GM10266 (cell line): Measurements from ENCODE around the gene CDK5R1.

Experiments used
- DNase-seq: peaks from one replicate; pipeline ENCODE4 v3.0.0; 2012; ENCODE audit errors: extremely low spot score
- TF ChIP-seq, protein P1 (sequence below): IDR thresholded peaks from 2 replicates; pipeline ENCODE4 v1.5.1; 2012; ENCODE audit warnings: mild to moderate bottlenecking, low read depth; ENCODE audit not compliant: control insufficient read depth, insufficient read depth; ENCODE audit errors: missing control alignments

The CDK5R1 gene

GRCh38 chr17:32536736-32537643, 50.2 kb downstream of the CDK5R1 start:
- TF ChIP-seq, protein P1, sequence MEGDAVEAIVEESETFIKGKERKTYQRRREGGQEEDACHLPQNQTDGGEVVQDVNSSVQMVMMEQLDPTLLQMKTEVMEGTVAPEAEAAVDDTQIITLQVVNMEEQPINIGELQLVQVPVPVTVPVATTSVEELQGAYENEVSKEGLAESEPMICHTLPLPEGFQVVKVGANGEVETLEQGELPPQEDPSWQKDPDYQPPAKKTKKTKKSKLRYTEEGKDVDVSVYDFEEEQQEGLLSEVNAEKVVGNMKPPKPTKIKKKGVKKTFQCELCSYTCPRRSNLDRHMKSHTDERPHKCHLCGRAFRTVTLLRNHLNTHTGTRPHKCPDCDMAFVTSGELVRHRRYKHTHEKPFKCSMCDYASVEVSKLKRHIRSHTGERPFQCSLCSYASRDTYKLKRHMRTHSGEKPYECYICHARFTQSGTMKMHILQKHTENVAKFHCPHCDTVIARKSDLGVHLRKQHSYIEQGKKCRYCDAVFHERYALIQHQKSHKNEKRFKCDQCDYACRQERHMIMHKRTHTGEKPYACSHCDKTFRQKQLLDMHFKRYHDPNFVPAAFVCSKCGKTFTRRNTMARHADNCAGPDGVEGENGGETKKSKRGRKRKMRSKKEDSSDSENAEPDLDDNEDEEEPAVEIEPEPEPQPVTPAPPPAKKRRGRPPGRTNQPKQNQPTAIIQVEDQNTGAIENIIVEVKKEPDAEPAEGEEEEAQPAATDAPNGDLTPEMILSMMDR, result no peak
- DNase-seq, result no peak
